NCI-H2227 (cell line): ENCODE measurements around the gene CEND1.

Experiments used
- DNase-seq: peaks from one replicate; lab custom pipeline; 2025; ENCODE audit not compliant: unreplicated experiment; lab: John Stamatoyannopoulos, UW

CEND1 gene

DNA sequence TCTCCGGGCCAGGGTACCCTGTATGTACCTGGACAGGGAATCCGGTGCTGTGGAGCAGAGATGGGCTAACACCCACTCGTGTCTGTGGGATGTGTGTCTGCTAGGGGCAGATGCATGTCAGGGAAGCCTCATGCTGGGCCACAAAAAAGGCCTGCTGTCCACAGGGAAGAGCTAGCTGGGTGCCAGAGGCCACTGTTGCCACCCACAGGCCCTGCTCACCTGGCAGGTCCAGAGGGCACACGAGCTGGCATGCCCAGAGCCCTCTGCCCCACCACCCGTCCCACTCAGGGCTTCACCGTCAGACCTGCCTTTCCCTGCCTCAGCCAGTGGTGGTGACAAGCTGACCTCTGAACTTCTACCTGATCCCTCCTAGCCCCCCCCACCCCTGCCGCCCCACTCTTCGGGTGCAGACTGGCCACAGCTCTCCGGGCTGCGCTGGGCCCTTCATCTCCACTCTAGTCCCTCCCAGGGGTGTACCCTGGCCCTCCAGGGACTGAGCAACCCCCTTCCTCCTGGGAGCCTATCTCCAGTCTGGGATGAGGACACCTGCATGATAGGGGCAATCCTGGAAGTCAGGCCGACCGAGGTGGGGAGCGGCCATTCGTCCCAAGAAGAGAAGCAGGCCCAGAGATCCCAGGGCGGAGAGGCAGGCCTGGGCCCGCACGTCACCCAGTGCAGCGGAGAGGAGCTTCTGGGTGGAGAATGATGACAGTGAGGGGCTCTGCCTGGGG lies 6.8 kb upstream of the CEND1 start:
- DNase-seq, result no peak

DNA sequence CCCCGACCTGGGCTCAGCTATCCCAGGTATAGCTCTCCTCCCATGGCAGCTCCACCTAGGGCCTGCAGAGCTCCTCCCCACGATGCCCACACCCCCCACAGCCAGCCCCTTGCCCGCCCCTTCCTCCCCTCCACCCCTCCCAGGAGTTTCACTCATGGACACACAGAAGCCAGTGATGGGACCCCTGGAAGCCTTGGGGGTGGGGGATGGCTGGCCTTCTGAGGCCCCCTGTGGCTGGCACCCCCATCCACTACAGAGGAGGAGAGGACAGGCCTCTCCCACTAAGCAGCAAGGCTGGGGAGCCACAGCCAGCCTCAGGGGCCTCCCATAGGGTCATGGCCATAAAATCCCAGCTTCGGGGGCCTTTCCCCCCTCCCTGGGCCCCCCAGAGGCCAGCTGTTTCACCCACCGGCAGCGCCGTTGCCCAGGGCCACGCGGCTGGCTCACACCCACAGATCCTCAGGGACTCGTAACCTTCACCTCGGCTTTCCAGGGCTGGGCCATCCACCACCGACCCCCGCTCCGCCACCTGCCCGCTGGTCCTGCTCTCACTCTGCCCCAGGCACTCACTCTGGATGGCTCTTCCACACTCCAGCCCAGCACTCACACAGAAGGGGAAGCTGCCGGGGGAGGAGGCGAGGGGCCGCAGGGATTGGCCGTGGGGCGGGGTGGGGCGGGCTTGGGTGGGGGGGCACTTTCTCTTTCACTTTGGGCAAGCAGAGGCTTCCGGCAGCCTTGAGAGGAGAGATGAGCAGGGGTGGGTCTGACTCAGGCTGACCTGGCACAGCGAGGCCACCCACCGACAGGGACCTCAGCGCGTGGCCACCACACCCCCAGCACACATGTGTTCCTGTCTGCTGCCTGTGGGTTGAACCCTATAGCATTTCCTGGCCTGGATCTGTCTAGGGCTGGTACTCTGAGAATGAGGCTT lies 6.0 kb upstream of the CEND1 start:
- peak; percentile 86 for DNase-seq

DNA sequence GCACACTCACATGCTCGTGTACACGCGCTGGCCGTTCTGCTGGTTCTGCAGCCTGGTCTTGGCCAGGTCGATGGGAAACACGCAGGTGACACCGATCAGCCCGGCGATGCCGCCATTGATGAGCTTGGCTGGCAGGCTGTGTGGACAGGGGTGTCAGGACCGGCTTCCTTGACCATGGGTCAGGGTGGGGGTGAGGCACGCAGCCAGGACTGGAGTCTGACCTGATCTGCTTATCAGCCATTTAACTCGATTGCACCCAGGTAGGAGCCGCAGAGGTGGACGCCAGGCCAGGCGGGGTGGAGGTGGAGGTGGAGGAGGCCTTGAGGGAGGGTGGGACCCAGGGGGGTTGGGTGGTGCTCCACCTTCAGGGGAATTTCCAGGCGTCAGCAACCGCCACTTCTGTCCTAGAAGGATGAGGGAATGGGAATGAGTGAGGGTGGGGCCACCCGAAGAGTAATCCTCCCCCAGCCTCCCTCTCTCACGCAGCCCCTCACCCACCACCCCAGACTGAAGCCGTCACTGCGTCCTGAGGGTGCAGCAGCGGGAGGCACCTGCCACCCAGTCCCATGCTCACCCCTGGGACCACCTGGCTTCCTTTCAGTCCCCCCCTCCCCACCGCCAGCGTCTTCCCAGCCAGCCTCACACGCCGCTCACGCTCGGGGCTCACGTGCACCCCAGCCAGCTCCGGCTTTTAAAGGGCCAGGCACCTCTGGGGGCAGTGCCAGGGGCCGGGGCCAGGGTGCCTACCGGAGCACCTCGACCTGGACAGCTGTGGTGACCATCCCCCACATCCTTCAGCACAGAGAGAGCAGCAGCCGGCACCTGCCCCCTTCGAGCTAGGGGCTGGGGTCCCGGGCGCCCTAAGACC lies 5.1 kb upstream of the CEND1 start:
- peak; percentile 68 for DNase-seq

DNA sequence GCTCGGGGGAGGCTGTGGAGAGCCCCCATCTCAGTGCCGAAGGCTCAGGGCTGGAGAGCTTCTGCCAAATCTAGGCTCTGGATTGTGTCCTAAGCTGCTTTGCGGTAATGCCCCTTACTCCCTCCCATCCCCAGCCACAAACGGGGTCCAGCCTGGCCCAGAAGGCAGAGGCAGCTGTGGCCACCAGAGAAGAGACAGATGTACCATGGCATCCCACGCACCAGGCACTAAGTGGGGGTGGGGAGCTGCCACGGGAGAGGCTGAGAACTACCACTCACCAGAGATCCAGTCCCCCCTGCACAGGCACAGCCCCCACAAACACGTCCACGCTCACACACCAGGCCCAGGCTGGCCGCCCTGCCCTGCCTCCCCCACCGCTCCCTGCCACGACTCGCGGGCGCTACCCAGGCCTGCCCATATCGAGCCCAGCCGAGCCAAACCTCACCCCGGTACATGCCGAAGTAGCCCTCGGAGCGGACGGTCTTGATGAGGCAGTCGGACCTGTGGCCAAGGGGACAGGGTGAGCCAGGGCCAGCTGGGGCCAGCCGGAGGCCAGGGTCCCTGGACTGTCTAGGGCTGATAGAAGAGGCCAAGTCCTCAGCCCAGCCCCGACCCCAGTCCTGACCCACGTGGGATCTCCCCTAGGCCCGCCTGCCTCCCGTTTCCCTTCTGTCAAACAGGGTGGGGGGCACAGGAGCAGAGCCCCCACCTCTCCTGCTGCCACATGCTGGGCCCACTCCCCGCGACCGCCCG lies 4.3 kb upstream of the CEND1 start:
- no peak for DNase-seq

DNA sequence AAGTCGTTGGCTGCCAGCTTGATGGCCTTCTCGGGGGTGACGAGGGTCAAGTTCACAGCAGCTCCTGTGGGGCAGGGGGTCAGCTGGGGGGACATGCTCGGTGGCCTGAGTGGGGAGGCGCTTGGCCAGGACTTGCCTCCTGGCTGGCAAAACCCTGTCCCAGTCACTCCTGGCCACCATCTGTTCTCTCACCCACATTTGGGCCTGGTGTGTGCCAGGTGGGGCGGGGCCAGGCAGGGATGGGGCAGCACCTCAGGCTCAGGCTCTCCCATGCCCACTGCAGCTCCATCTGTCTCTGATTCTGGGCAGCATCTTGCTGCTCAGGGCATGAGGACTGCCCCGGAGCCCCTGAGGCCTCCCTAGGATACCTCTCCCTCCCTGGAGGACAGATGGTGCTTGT lies 3.7 kb upstream of the CEND1 start:
- DNase-seq, result no peak

DNA sequence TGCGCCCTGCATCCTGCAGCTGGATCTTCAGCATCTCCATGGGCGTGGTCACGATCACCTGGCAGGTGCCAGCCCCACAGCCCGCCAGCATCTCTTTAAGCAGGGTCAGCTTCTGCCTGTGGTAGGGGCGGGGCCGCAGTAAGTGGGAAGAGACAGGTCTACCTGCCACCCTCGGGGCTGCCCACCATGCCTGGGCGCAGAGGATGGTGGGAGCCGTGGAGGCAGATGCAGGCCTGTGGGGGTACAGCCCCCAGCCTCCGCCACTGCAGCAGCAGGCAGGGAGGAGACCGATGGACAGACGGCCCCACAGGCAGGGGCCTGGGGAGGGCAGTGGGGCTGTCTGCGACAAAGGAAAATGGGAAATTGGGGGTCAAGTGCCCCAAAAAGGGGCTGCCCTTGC lies 3.0 kb upstream of the CEND1 start:
- no peak for DNase-seq

DNA sequence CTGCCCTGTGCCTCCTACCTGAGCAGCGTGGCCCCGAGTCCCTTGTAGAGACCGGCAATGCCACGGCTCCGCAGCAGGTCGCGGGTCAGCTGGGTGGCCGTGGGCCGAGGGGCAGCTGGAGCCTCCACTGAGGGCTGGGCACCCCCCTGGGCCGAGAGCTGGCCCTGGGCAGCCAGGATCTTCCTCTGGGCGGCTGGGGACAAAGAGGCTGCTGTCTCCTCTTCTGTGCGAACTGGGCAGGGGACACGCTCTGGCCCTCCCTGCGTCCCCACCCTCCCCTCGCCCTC lies 2.6 kb upstream of the CEND1 start:
- no peak for DNase-seq

DNA sequence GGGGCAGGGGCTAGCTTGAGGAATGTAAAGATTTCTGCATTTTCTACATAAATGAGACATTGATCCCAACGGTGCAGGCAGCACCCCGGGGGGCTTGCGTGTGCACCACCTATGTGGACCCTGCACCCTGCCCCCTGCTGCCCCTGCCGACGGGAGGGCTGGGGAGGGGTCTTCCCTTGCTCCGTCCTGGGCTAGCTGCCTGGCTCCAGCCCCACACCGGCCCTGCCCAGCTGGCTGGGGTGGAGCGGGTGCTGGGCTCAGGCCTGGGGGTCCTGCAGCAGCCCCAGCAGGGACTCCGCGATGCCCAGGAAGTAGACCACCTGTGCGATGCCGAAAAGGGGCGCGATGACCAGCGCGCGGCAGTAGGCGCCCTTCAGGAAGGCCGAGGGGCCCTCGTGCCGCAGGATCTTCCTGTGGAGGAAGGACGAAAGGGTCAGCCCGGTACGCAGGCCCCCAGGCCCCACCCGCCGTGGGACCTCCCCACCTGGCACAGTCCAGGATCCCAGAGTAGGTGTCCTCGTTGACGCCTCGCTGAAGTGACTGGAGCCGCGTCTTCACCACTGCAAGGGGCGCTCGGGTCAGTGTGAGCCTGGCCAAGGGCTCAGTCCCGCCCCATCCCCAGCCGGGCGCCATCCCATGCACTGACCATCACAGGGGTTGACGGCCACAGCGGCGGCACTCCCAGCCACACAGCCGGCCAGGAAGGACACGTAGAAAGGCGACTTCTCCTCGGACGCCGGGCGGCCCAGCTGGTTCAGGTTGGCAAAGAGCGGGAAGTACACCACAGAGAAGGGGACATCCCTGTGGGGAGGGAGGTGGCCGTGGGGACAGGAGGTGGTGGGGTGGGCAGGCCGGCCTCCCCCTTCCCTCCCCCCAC lies 2.0 kb upstream of the CEND1 start:
- no peak for DNase-seq

DNA sequence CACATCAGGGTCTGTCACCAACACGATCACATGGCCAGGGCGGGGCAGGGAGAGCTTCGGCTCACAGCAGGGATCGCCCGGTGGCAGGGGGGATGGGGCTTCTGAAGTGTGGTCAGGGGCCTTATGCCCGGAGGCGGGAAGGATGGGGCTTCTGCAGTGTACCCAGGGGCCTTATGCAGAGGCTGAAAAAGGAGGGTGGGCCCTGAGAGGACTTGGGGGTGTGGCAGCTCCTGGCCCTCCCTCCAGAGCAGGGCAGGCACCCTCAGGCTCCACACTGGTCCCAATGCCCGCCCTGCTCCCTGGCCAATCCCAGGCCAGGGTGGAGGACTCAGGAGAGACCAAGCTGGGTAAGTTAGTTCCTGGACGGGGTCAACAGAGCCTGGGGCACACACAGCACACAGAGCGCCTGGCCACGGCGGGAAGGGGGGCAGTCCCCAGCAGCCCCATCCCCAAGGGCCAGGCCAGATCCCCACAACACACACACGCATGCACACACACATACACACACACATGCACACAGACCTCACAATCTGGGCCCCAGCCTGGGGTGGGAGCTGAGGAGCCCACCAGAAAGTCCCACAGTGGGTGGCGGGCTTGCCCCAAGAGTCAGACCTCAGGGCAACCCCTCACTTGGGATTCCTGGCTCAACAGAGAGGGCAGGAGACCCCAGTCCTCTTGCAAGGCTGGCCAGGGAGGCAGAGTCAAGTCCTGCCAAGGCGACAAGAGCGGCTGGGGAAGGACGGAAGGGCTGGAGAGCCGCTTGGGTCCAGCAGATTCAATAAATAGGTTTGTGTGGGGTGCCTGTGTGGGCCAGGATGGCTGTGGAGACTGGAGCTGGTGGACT lies 1.1 kb upstream of the CEND1 start:
- DNase-seq, result peak; percentile 83

DNA sequence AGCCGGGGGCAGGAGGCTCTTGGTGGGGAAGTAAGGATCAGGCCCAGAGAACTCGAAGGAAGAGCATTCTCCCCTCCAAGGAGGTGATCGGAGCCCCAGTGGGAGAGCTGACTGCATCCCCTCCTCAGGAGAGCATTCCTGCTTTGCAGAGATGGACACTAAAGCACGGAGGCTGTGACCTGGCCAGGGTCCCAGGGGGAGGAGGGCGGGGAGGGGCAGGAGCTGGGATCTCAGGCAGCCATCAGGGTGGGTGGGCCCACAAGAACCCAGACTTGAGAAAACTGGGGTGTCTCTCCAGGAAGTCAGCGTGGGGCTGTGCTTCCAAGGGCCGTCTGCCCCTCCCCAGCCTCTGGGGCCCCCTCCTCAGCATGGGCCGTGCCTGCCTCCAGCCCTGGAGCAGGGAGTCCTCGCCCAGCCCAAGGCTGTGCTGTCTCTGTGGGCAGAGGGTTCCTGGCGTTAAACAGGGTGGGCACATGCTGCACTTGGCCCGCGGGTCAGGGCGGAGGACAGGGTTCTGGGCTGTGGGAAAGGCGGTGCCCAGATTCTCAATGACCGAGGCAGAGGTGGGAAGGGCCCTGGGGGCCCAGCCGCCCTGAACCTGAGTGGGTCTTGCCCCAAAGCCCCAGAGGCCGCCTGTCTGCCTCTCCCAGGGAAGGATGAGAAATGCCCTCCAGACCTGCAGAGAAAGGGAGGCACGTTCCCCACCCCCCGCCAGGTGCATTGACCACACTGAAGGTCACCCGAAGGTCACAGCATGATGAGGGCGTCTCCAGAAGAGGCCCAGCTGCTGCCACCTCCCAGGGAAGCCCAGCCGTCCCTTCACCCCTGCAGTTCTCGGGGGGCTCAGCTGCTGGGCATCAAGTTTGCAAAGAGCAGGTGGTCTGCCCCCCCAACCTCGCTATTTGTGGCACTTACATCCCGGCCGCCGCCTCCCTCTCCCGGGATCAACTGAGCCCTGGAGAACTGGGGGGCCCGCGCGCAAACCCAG lies 643 bp downstream of the CEND1 start:
- DNase-seq, result no peak

DNA sequence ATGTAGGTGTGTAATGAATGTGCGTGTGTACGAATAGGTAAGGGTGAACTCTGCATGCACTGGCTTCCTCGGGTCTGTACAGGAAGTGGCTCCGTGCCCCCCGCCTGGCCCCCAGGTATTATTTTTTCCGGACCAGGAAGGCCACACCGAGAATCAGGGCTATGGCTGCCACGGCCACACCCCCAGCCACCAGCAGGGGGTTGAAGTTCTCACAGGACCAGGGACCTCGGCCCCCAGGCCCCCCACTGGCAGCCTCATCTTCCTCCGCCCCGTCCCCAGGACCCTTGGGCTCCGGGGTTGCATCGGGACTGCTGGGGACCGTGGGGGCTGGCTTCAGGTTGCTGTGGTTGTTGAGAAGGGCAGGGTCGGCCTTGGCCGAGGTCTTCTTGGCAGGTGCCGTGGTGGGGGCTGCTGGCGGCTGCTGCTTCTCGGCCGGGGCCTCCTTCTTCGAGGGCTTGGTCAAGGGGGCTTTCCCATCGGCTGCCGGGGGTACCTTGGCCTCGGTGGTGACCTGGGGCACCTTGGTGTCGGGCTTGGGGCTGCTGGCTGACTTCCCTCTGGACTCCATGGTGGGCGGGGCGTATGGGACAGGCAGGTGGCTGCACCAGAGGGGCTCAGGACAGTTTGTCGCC lies 1.8 kb downstream of the CEND1 start:
- no peak for DNase-seq

DNA sequence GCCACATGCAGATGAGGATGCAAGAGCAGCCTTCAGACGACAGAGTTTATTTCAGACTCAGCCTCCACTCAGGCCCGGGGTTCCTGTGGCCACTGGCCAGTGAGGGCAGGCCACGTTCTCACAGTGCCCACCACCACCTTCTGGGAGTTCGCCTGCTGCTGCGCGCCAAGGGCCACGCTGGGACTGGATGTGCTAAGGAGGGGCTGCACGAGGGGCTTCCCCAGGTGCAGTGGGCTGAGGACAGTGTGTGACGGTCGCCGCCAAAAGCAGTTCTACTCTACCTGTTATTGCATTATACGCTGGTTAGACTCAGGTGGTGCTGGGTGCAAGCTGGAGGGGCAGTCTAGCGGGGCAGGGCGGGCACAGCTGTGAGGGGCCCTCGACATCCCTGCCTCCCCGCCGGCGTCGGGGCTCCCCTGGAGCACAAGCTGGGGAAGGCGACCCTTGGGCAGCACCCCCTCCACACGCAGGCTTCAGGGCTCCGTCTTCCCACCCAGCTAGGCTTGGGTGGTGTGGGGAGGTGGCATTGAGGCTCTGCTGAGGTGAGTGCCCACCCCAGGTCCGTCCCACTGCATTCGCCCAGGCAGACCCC lies 2.7 kb downstream of the CEND1 start:
- DNase-seq, result no peak

DNA sequence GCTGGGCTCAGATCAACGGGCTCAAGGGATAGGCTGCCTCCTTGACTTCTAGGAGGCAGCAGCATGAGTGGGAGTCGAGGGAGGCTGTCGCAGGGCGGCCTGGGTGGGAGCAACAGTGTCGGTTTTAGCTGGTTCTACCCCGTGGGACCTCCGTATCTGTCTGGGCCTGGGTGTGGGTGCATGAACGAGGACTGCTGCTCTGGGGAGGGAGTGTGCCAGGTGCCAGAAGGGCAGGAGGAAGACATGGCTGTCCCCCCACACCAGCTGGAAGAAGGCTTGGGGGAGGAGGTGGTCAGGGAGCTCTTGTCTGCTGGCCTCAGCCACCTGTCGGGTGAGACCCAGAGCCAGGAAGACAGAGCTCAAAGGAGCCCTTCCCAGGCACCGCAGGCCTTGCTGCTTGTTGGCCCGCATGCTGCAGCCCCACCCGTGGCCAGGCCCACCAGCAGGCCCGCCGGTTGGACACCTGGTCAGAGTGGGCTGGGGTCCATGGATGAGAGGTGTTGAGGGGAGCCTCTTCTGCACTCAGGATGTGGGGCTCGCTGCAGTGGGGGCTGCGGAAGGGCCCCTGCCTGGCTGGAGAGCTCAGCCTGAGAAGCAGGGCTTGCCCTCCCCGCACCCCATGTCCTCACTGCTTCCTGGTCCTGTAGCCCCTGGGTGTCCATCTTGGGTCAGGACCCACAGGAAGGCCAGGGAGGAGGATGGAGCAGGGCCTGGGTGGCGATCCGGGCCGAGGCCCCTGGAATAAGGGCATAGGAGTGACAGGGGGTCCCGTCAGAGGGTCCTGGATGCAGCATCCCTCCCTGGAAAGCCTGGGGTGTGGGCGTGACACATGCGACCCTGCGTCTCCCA lies 3.4 kb downstream of the CEND1 start:
- no peak for DNase-seq

DNA sequence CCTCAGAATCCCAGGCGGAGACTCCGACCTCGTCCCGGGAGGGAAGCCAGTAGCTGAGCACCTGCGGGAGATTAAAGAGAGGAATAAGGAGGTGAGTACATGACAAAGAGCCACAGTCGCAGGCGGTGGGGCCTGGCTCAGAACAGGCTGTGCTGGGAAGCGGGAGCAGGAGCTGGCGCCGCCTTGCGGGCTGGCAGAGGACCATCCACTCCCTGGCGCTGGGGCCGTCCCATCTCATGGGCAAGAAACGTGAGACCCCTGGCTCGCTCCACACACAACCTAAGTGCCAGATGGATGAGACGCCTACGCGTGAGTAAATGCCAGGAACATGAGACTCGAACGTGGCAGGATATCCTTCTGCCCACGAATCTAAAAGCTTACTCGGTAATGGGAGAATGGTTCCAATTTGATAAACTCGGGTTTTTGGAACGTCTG lies 6.3 kb downstream of the CEND1 start:
- DNase-seq, result peak; percentile 70

DNA sequence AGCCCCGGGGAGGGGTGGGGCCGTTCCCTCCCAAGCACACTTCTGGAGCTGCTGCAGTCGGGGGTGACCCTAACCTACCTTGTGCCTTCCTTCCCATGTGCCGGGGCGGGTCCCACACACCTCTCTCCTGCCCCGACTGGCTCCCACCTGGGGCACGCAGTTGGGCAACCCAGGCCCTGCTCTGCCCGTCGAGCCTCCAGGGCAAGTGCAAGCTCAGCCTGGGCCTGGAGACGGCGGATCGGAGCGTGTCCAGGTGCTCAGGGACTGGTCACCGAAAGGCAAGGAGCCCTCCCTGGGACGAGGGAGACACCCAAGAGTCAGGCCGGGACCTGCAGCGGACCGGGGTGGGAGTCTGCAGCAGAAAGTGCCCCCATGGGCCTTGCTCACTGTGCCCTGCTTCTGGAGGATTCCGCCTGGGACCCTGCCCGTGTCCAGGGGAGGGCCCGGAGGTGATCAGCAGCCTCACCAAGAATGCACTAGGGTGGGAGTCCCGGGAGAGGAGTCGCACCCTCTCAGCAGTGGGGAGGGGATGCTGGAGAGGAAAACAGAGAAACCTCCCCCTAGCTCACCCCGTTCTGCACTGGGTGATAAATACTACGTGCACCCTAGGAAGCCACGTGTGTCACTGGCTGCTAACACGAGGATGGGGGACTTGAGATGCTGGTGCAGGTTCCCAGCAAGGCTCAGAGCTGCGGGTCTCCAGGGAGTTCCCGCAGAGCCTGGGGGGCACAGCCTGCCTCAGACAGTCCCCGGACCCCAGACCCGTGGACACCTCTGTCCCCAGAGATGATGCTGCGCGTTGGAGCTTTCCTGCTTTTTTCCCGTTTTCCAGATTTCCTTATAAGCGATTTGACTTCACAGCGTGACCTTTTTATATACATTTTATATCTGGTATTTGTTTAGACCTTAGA lies 7.4 kb downstream of the CEND1 start:
- DNase-seq, result no peak
